Right atrium auricular region (tissue), 2 donors: Measurements from ENCODE around the gene GINS2. TPM values are rescaled to one million over a fixed set of nuclear protein-coding genes. Genes with fewer than 3 reads are reported as not detected.

Experiments
- DNase-seq: peaks from one replicate; pipeline ENCODE4 v3.0.0-alpha.2; 2019; ENCODE audit warnings: low spot score
- H3K27ac ChIP-seq, 2 donors: fragments of 200-600 bp; sonication (generic); 1 replicate in 1 of 2; 2 replicates in 1 of 2; pipeline ENCODE4 v1.5.1; 2016 to 2019
- H3K27me3 ChIP-seq, 2 donors: fragments of 200-600 bp; sonication (generic); one replicate each; pipeline versions ENCODE4 v1.5.1 to v1.6.0; 2017 to 2019
- H3K36me3 ChIP-seq: fragments of 200-600 bp; sonication (generic); one replicate; pipeline ENCODE4 v1.5.1; 2016
- H3K4me1 ChIP-seq, 2 donors: fragments of 200-600 bp; sonication (generic); one replicate each; pipeline versions ENCODE4 v1.5.1 to v1.6.0; 2017 to 2019
- H3K4me3 ChIP-seq, 2 donors: fragments of 200-600 bp; sonication (generic); 1 replicate in 1 of 2; 2 replicates in 1 of 2; pipeline ENCODE4 v1.5.1; 2017 to 2019; ENCODE audit warnings: mild to moderate bottlenecking in 1 of 2, moderate library complexity in 1 of 2
- H3K9me3 ChIP-seq, 2 donors: fragments of 200-600 bp; sonication (generic); one replicate each; pipeline ENCODE4 v1.5.1; 2019
- CTCF ChIP-seq, 2 donors: fragments of 200-600 bp; sonication (generic); IDR thresholded peaks; one replicate each; pipeline ENCODE4 v1.5.1; 2019; ENCODE audit warnings: antibody characterized with exemption in 2 of 2
- total RNA-seq, 2 donors: library from RNA; depleted of rRNA; stranded (reverse); fragments of >200 nt; gene quantifications; one replicate each; pipeline ENCODE4 v1.1.0, GENCODE V29; 2016

Gene GINS2
- total RNA-seq, 2 donors from 2014 or later: 0.15 TPM; not detected in 1

- Histone ChIP-seq H3K36me3 (no peaks in the 10 kb centered on the region), H3K4me1 (no peaks in the 10 kb centered on the region), H3K27me3 (no peaks in the 10 kb centered on the region), H3K4me3 (no peak overlapping the region), H3K27ac (no peak overlapping the region), H3K9me3 (no peaks in the 10 kb centered on the region)
- TF ChIP-seq CTCF (IDR thresholded peaks at IDR 0.05): no peak
- no peak for DNase-seq
These were observed 36.2 kb upstream of the GINS2 start for GRCh38 chr16:85724936-85725335.

- DNase-seq: no peak
- H3K27ac ChIP-seq: no peak overlapping the region
- H3K27me3 ChIP-seq: no peaks in the 10 kb centered on the region
- TF ChIP-seq CTCF (IDR thresholded peaks at IDR 0.05): no peak
- H3K4me3 ChIP-seq: no peak overlapping the region
- H3K36me3 ChIP-seq: no peaks in the 10 kb centered on the region
- H3K4me1 ChIP-seq: no peaks in the 10 kb centered on the region
- no peaks in the 10 kb centered on the region for H3K9me3 ChIP-seq
These were observed 35.5 kb upstream of the GINS2 start for GRCh38 chr16:85724126-85724879.

GRCh38 chr16:85722128-85722893 lies 33.6 kb upstream of the GINS2 start:
- Histone ChIP-seq H3K4me1 (no peaks in the 10 kb centered on the region), H3K9me3 (no peaks in the 10 kb centered on the region), H3K27me3 (no peaks in the 10 kb centered on the region), H3K27ac (no peak overlapping the region), H3K4me3 (no peak overlapping the region), H3K36me3 (no peaks in the 10 kb centered on the region)
- DNase-seq: no peak
- TF ChIP-seq CTCF (IDR thresholded peaks at IDR 0.05): no peak

- DNase-seq: no peak
These were observed 31.5 kb upstream of the GINS2 start for GRCh38 chr16:85720302-85720637.

GRCh38 chr16:85719605-85720301 lies 31.0 kb upstream of the GINS2 start:
- no peak for TF ChIP-seq CTCF (IDR thresholded peaks at IDR 0.05)
- DNase-seq: no peak
- Histone ChIP-seq H3K9me3 (no peaks in the 10 kb centered on the region), H3K36me3 (no peaks in the 10 kb centered on the region), H3K4me3 (no peak overlapping the region), H3K27me3 (no peaks in the 10 kb centered on the region), H3K27ac (no peak overlapping the region), H3K4me1 (no peaks in the 10 kb centered on the region)

More at GRCh38 chr16:85720302-85720637, 31.5 kb upstream of the GINS2 start:
- Histone ChIP-seq H3K9me3 (no peaks in the 10 kb centered on the region), H3K27ac (no peak overlapping the region), H3K4me3 (no peak overlapping the region), H3K4me1 (no peaks in the 10 kb centered on the region), H3K27me3 (no peaks in the 10 kb centered on the region), H3K36me3 (no peaks in the 10 kb centered on the region)
- TF ChIP-seq CTCF (IDR thresholded peaks at IDR 0.05): no peak
